ENCODE measurements around the gene MTCL1. TPM values are rescaled to one million over a fixed set of nuclear protein-coding genes. Genes with fewer than 3 reads are reported as not detected.

Gene MTCL1
- total RNA-seq, 1 experiment from 2014 or later = 11.2 TPM

GRCh38 chr18:8828300-8828699 is 122.9 kb downstream of the MTCL1 start:
- CTCF ChIA-PET = no interaction called here
- no peak overlapping the region for H3K4me3 ChIP-seq (ENCODE audit: low read depth, low read length, poor library complexity, severe bottlenecking)
- no peaks in the 10 kb centered on the region for H3K4me1 ChIP-seq (ENCODE audit: insufficient read depth, low read length, poor library complexity, severe bottlenecking)
- H3K27me3 ChIP-seq (replicated peaks; ENCODE audit: insufficient read depth, low read depth, low read length, poor library complexity) = no peaks in the 10 kb centered on the region
- no peaks in the 10 kb centered on the region for H3K9me3 ChIP-seq (ENCODE audit: low read depth, low read length, poor library complexity, severe bottlenecking)
- intact Hi-C loops (cut with micrococcal nuclease; ENCODE audit: unreplicated experiment) = no loop called here
- no peak for TF ChIP-seq EZH2 (IDR thresholded peaks at IDR 0.05; ENCODE audit: borderline replicate concordance, low read depth, low read length, poor library complexity, severe bottlenecking)
- TF ChIP-seq CTCF (conservative IDR thresholded peaks at IDR 0.05; ENCODE audit: low read depth, low read length) = no peak
- no TSS peak for BruUV-seq (replicated peaks)
- H3K27ac ChIP-seq (ENCODE audit: low read depth, low read length, poor library complexity, severe bottlenecking) = no peak overlapping the region
- DNase-seq (ENCODE audit: low spot score) = no peak
- POLR2A ChIA-PET (ENCODE audit: low non-redundant PET) = no interaction called here
- no peaks in the 10 kb centered on the region for H3K36me3 ChIP-seq (ENCODE audit: insufficient read depth, low read length, poor library complexity, severe bottlenecking)

GRCh38 chr18:8828798-8829197 is 123.4 kb downstream of the MTCL1 start:
- Histone ChIP-seq H3K4me3 (ENCODE audit: low read depth, low read length, poor library complexity, severe bottlenecking) (no peak overlapping the region), H3K27me3 (replicated peaks; ENCODE audit: insufficient read depth, low read depth, low read length, poor library complexity) (no peaks in the 10 kb centered on the region), H3K27ac (ENCODE audit: low read depth, low read length, poor library complexity, severe bottlenecking) (no peak overlapping the region), H3K9me3 (ENCODE audit: low read depth, low read length, poor library complexity, severe bottlenecking) (no peaks in the 10 kb centered on the region), H3K4me1 (ENCODE audit: insufficient read depth, low read length, poor library complexity, severe bottlenecking) (no peaks in the 10 kb centered on the region), H3K36me3 (ENCODE audit: insufficient read depth, low read length, poor library complexity, severe bottlenecking) (no peaks in the 10 kb centered on the region)
- CTCF ChIA-PET = no interaction called here
- DNase-seq (ENCODE audit: low spot score) = no peak
- TF ChIP-seq EZH2 (IDR thresholded peaks at IDR 0.05; ENCODE audit: borderline replicate concordance, low read depth, low read length, poor library complexity, severe bottlenecking) (no peak), CTCF (conservative IDR thresholded peaks at IDR 0.05; ENCODE audit: low read depth, low read length) (no peak)
- POLR2A ChIA-PET (ENCODE audit: low non-redundant PET) = no interaction called here
- BruUV-seq (replicated peaks) = no TSS peak
- intact Hi-C loops (cut with micrococcal nuclease; ENCODE audit: unreplicated experiment) = no loop called here

- no peaks in the 10 kb centered on the region for H3K4me1 ChIP-seq (ENCODE audit: insufficient read depth, low read length, poor library complexity, severe bottlenecking)
- TF ChIP-seq EZH2 (IDR thresholded peaks at IDR 0.05; ENCODE audit: borderline replicate concordance, low read depth, low read length, poor library complexity, severe bottlenecking) (no peak), CTCF (conservative IDR thresholded peaks at IDR 0.05; ENCODE audit: low read depth, low read length) (no peak)
- no TSS peak for BruUV-seq (replicated peaks)
- H3K27me3 ChIP-seq (replicated peaks; ENCODE audit: insufficient read depth, low read depth, low read length, poor library complexity) = no peaks in the 10 kb centered on the region
- H3K36me3 ChIP-seq (ENCODE audit: insufficient read depth, low read length, poor library complexity, severe bottlenecking) = no peaks in the 10 kb centered on the region
- no peak overlapping the region for H3K27ac ChIP-seq (ENCODE audit: low read depth, low read length, poor library complexity, severe bottlenecking)
- ChIA-PET POLR2A (ENCODE audit: low non-redundant PET) (no interaction called here), CTCF (no interaction called here)
- no peak for DNase-seq (ENCODE audit: low spot score)
- no peaks in the 10 kb centered on the region for H3K9me3 ChIP-seq (ENCODE audit: low read depth, low read length, poor library complexity, severe bottlenecking)
- intact Hi-C loops (cut with micrococcal nuclease; ENCODE audit: unreplicated experiment) = no loop called here
- no peak overlapping the region for H3K4me3 ChIP-seq (ENCODE audit: low read depth, low read length, poor library complexity, severe bottlenecking)
These were observed 125.0 kb downstream of the MTCL1 start for GRCh38 chr18:8830067-8831060.

Data from A673 (cell line).